K562 (cell line): ENCODE results near the gene SPAG9. TPM values are rescaled to one million over a fixed set of nuclear protein-coding genes. Genes with fewer than 3 reads are reported as not detected.

Experiments used
- ATF4 ChIP-seq: fragments of 450-650 bp; formaldehyde crosslinking; IDR thresholded peaks from 2 replicates; pipeline ENCODE4 v1.4.0; 2022; ENCODE audit warnings: mild to moderate bottlenecking, moderate library complexity
- BDP1 ChIP-seq: IDR thresholded peaks from 3 replicates; pipeline ENCODE4 v1.6.1; 2011; ENCODE audit not compliant: insufficient read length, insufficient read depth
- BRD4 ChIP-seq: fragments of 200-600 bp; sonication (generic); IDR thresholded peaks from 2 replicates; pipeline ENCODE4 v1.6.1; 2017; ENCODE audit warnings: inconsistent platforms
- CBX5 ChIP-seq: IDR thresholded peaks from 2 replicates; pipeline ENCODE4 v1.6.1; 2014; ENCODE audit warnings: low read depth, borderline replicate concordance
- HOXB6 ChIP-seq: fragments of 250-450 bp; sonication (Bioruptor Pico); IDR thresholded peaks from 2 replicates; pipeline ENCODE4 v1.5.1; 2022; ENCODE audit warnings: mild to moderate bottlenecking, borderline replicate concordance
- IRF9 ChIP-seq: fragments of 450-650 bp; IDR thresholded peaks from 2 replicates; pipeline ENCODE4 v1.6.1; 2016; ENCODE audit warnings: missing biosample characterization, missing genetic modification characterization
- MEF2A ChIP-seq: IDR thresholded peaks from 2 replicates; pipeline ENCODE4 v1.6.1; 2011; ENCODE audit warnings: low read depth, mild to moderate bottlenecking, low read length, moderate library complexity; ENCODE audit not compliant: control insufficient read depth
- MTA1 ChIP-seq: fragments of 450-650 bp; IDR thresholded peaks from 2 replicates; pipeline ENCODE4 v1.6.1; 2017; ENCODE audit warnings: borderline replicate concordance
- PBX2 ChIP-seq, 2 experiments: IDR thresholded peaks in 1 of 2; conservative IDR thresholded peaks in 1 of 2; 2 replicates each; pipeline ENCODE4 v1.6.1; 2016; ENCODE audit warnings: low read depth in 2 of 2, mild to moderate bottlenecking in 1 of 2, missing compliant biosample characterization in 1 of 2, missing genetic modification characterization in 1 of 2, moderate library complexity in 1 of 2
- RNF219 ChIP-seq: fragments of 250-450 bp; sonication (Bioruptor Pico); IDR thresholded peaks from 2 replicates; pipeline ENCODE4 v1.5.0; 2022; ENCODE audit warnings: mild to moderate bottlenecking
- SOX6 ChIP-seq: fragments of 450-650 bp; IDR thresholded peaks from 2 replicates; pipeline ENCODE4 v1.6.1; 2014; ENCODE audit warnings: mild to moderate bottlenecking
- TCF3 ChIP-seq: sonication (generic); formaldehyde crosslinking; IDR thresholded peaks from 2 replicates; pipeline ENCODE4 v1.4.0; 2020; ENCODE audit warnings: mild to moderate bottlenecking, missing genetic modification reagents
- TEAD1 ChIP-seq, 2 experiments: fragments of 450-650 bp in 1 of 2; sonication (generic) in 1 of 2; formaldehyde crosslinking; IDR thresholded peaks; 2 replicates each; pipeline versions ENCODE4 v1.4.0 to v1.8.0; 2020 to 2022; ENCODE audit warnings: mild to moderate bottlenecking in 2 of 2, missing genetic modification reagents in 1 of 2
- ZFP36 ChIP-seq: fragments of 150-350 bp; IDR thresholded peaks from 2 replicates; pipeline ENCODE4 v1.6.1; 2018; ENCODE audit warnings: low read length, low read depth; ENCODE audit not compliant: partially characterized antibody
- ZNF561 ChIP-seq: fragments of 450-650 bp; formaldehyde crosslinking; conservative IDR thresholded peaks from 2 replicates; pipeline ENCODE4 v1.4.0; 2020; ENCODE audit warnings: mild to moderate bottlenecking, moderate library complexity
- ZNF592 ChIP-seq: fragments of 450-650 bp; IDR thresholded peaks from 2 replicates; pipeline ENCODE4 v1.6.1; 2017; ENCODE audit warnings: antibody characterized with exemption, mild to moderate bottlenecking
- polyA plus RNA-seq, 8 experiments: library from polyadenylated mRNA; depleted of rRNA in 4 of 8; stranded (reverse) in 5 of 8; unstranded in 3 of 8; fragments of >200 nt; fragmentation: Nextera tagmentation in 2 of 8; fragmentation: Illumina TruSeq in 1 of 8; extraction: Ambion mirVana in 2 of 8; extraction: Trizol in 1 of 8; gene quantifications; 2 replicates each; pipeline versions ENCODE4 v1.2.1 to v1.2.3, GENCODE V29; 2011 to 2014; ENCODE audit warnings: inconsistent platforms in 1 of 8, missing spikeins in 1 of 8
- total RNA-seq, 7 experiments: library from RNA; depleted of rRNA in 6 of 7; stranded (reverse); fragments of >200 nt in 6 of 7; fragmentation: Illumina TruSeq in 2 of 7; extraction: Trizol in 2 of 7; gene quantifications; 2 replicates each; pipeline versions ENCODE4 v1.2.1 to v1.2.3, GENCODE V29; 2011 to 2021; ENCODE audit warnings: low replicate concordance in 1 of 7

SPAG9 gene
- total and polyA plus RNA-seq, 9 of the 15 experiments (the other 6 are each of a cell fraction or from before 2014, with no cell fraction given): 12.2 to 99.2 (median 58.2) TPM

GRCh38 chr17:50944902-50945720 is 175.6 kb downstream of the SPAG9 start (continued):
- TF ChIP-seq HOXB6 (CRISPR knock-in tag) (no peak), CBX5 (no peak), TEAD1 (CRISPR knock-in tag; IDR thresholded peaks at IDR 0.05) (0 out of 4 replicates have a peak, but pooled peaks of 1 of the 2 experiments have one; percentile 6), BDP1 (no peak), PBX2 (CRISPR knock-in tag; IDR thresholded peaks at IDR 0.05; ENCODE audit: low read depth) (no peak), PBX2 (tag; conservative IDR thresholded peaks at IDR 0.05; ENCODE audit: low read depth) (0 out of 2 replicates have a peak, but pooled peaks have one; percentile 3), SOX6 (no peak), RNF219 (CRISPR knock-in tag) (no peak), ZNF592 (peak; percentile 53), BRD4 (no peak), ZFP36 (no peak), MTA1 (no peak), ZNF561 (CRISPR knock-in tag) (no peak), TCF3 (CRISPR knock-in tag) (no peak), IRF9 (tag) (no peak), MEF2A (no peak), ATF4 (no peak)
